HCT116 (cell line): ENCODE results near the gene HYAL4. TPM values are rescaled to one million over a fixed set of nuclear protein-coding genes. Genes with fewer than 3 reads are reported as not detected.

ENCODE experiments used
- ATAC-seq: fragments of 200-7000 bp; cut with Tn5 transposase; 2 replicates; pipeline ENCODE4 v1.9.1; 2020; ENCODE audit warnings: mild to moderate bottlenecking, moderate library complexity
- BruUV-seq: library from RNA; stranded (reverse); fragments of 400-500 nt; replicated peaks from 2 replicates; lab custom pipeline; 2021; lab: Mats Ljungman, UMichigan
- CTCF ChIA-PET: fragments of 300-600 bp; sonication (Branson Sonifier 250); formaldehyde crosslinking; loops from one replicate; lab custom pipeline; 2021; ENCODE audit warnings: antibody characterized with exemption; lab: Charles Lee
- POLR2A ChIA-PET: fragments of 300-600, 350-600 bp; sonication (Branson Sonifier 250); formaldehyde crosslinking; loops from one replicate; lab custom pipeline; 2021; ENCODE audit warnings: antibody characterized with exemption; lab: Charles Lee
- RAD21 ChIA-PET, 2 experiments: fragments of 300-600 bp; sonication (Branson Sonifier 250); formaldehyde crosslinking; loops; one replicate each; lab custom pipeline; 2023; ENCODE audit warnings: low total read pairs in 2 of 2; ENCODE audit not compliant: uncharacterized antibody in 2 of 2, unreplicated experiment in 2 of 2, low non-redundant PET in 1 of 2; lab: Charles Lee
- DNase-seq: peaks from one replicate; pipeline ENCODE4 v3.0.0-alpha.2; 2010; ENCODE audit warnings: low read depth, low spot score
- H2AFZ ChIP-seq: fragments of 200-600 bp; shearing (Covaris generic), sonication (generic); 2 replicates; pipeline ENCODE4 v1.6.1; 2017; ENCODE audit warnings: low read depth, mixed run types, mixed read lengths, antibody characterized with exemption, low read length; ENCODE audit not compliant: poor library complexity, severe bottlenecking
- H3K27ac ChIP-seq: 2 replicates; pipeline ENCODE4 v1.5.1; 2012; ENCODE audit warnings: low read depth, low read length
- H3K27me3 ChIP-seq: fragments of 200-600 bp; sonication (generic); 2 replicates; pipeline ENCODE4 v1.6.1; 2016; ENCODE audit warnings: mixed run types, low read length, mixed read lengths; ENCODE audit not compliant: insufficient read depth
- H3K36me3 ChIP-seq, 2 experiments: fragments of 200-500 bp in 1 of 2; fragments of 200-600 bp in 1 of 2; sonication (Bioruptor generic) in 1 of 2; sonication (generic) in 1 of 2; 2 replicates each; pipeline versions ENCODE4 v1.5.1 to v1.6.1; 2014 to 2016; ENCODE audit warnings: low read length in 2 of 2, inconsistent platforms in 1 of 2, mixed read lengths in 1 of 2, mixed run types in 1 of 2; ENCODE audit not compliant: insufficient read depth in 2 of 2, control insufficient read depth in 1 of 2
- H3K4me1 ChIP-seq, 2 experiments: fragments of 200-600 bp in 1 of 2; sonication (generic) in 1 of 2; 2 replicates each; pipeline versions ENCODE4 v1.5.1 to v1.6.1; 2012 to 2017; ENCODE audit warnings: low read length in 2 of 2, inconsistent platforms in 1 of 2, mild to moderate bottlenecking in 1 of 2, mixed read lengths in 1 of 2, mixed run types in 1 of 2, moderate library complexity in 1 of 2; ENCODE audit not compliant: insufficient read depth in 2 of 2, control insufficient read depth in 1 of 2
- H3K4me2 ChIP-seq: fragments of 200-600 bp; sonication (generic); 2 replicates; pipeline ENCODE4 v1.6.1; 2017; ENCODE audit warnings: mixed run types, low read length, mixed read lengths
- H3K4me3 ChIP-seq, 2 experiments: fragments of 200-600 bp in 1 of 2; sonication (generic) in 1 of 2; replicated peaks in 1 of 2; 2 replicates each; pipeline ENCODE4 v1.5.1; 2011 to 2016; ENCODE audit warnings: low read length in 2 of 2, control low read depth in 1 of 2, low read depth in 1 of 2, mild to moderate bottlenecking in 1 of 2, mixed read lengths in 1 of 2, mixed run types in 1 of 2
- H3K79me2 ChIP-seq: fragments of 200-600 bp; sonication (generic); 2 replicates; pipeline ENCODE4 v1.6.1; 2017; ENCODE audit warnings: mild to moderate bottlenecking, mixed run types, low read length, moderate library complexity, mixed read lengths; ENCODE audit not compliant: insufficient read depth
- H3K9ac ChIP-seq: fragments of 200-600 bp; sonication (generic); 2 replicates; pipeline ENCODE4 v1.6.1; 2016; ENCODE audit warnings: low read length, mixed read lengths
- H3K9me2 ChIP-seq: fragments of 200-600 bp; sonication (generic), shearing (Covaris generic); 2 replicates; pipeline ENCODE4 v1.6.1; 2017; ENCODE audit warnings: mixed run types, mild to moderate bottlenecking, moderate library complexity; ENCODE audit not compliant: insufficient read depth
- H3K9me3 ChIP-seq, 2 experiments: fragments of 200-500 bp in 1 of 2; fragments of 200-600 bp in 1 of 2; sonication (Bioruptor generic) in 1 of 2; sonication (generic) in 1 of 2; 2 replicates each; pipeline ENCODE4 v1.6.1; 2014 to 2017; ENCODE audit warnings: low read length in 2 of 2, mixed read lengths in 2 of 2, inconsistent platforms in 1 of 2, low read depth in 1 of 2, mild to moderate bottlenecking in 1 of 2, mixed run types in 1 of 2, moderate library complexity in 1 of 2; ENCODE audit not compliant: control insufficient read depth in 1 of 2, insufficient read depth in 1 of 2
- H4K20me1 ChIP-seq: fragments of 200-600 bp; sonication (generic), shearing (Covaris generic); 2 replicates; pipeline ENCODE4 v1.6.1; 2017; ENCODE audit warnings: mixed run types, mild to moderate bottlenecking, moderate library complexity; ENCODE audit not compliant: insufficient read depth
- CBX3 ChIP-seq: IDR thresholded peaks from 2 replicates; pipeline ENCODE4 v1.6.1; 2012; ENCODE audit warnings: low read depth
- CEBPB ChIP-seq: IDR thresholded peaks from 2 replicates; pipeline ENCODE4 v1.6.1; 2012; ENCODE audit warnings: low read depth
- ELF1 ChIP-seq: IDR thresholded peaks from 2 replicates; pipeline ENCODE4 v1.6.1; 2012; ENCODE audit warnings: low read depth, borderline replicate concordance
- EZH2 ChIP-seq: fragments of 200-600 bp; sonication (generic); IDR thresholded peaks from 2 replicates; pipeline ENCODE4 v1.6.1; 2017; ENCODE audit warnings: antibody characterized with exemption, mixed run types
- EZH2phosphoT487 ChIP-seq: fragments of 200-600 bp; IDR thresholded peaks from 2 replicates; pipeline ENCODE4 v1.6.1; 2018; ENCODE audit warnings: antibody characterized with exemption, borderline replicate concordance
- FOSL1 ChIP-seq: IDR thresholded peaks from 2 replicates; pipeline ENCODE4 v1.6.1; 2012; ENCODE audit warnings: low read depth
- JUND ChIP-seq: IDR thresholded peaks from 2 replicates; pipeline ENCODE4 v1.6.1; 2012
- POLR2AphosphoS5 ChIP-seq: IDR thresholded peaks from 2 replicates; pipeline ENCODE4 v1.6.1; 2011; ENCODE audit warnings: mild to moderate bottlenecking, low read depth, low read length, moderate library complexity
- RAD21 ChIP-seq: IDR thresholded peaks from 2 replicates; pipeline ENCODE4 v1.6.1; 2012; ENCODE audit warnings: low read depth, mild to moderate bottlenecking
- SIN3A ChIP-seq: IDR thresholded peaks from 2 replicates; pipeline ENCODE4 v1.6.1; 2012; ENCODE audit warnings: low read depth
- SP1 ChIP-seq: IDR thresholded peaks from 2 replicates; pipeline ENCODE4 v1.6.1; 2012; ENCODE audit warnings: low read depth
- TCF7L2 ChIP-seq: IDR thresholded peaks from 2 replicates; pipeline ENCODE4 v1.7.0; 2011; ENCODE audit warnings: borderline replicate concordance, inconsistent platforms; ENCODE audit not compliant: insufficient read depth, insufficient read length; ENCODE audit errors: extremely low read depth
- YY1 ChIP-seq: IDR thresholded peaks from 2 replicates; pipeline ENCODE4 v1.6.1; 2011; ENCODE audit warnings: low read length, low read depth, moderate library complexity, mild to moderate bottlenecking; ENCODE audit not compliant: insufficient replicate concordance; ENCODE audit errors: extremely low read depth
- ZBTB33 ChIP-seq: IDR thresholded peaks from 2 replicates; pipeline ENCODE4 v1.6.1; 2011; ENCODE audit warnings: mild to moderate bottlenecking, low read length, moderate library complexity; ENCODE audit not compliant: insufficient replicate concordance; ENCODE audit errors: extremely low read depth
- ZFX ChIP-seq: fragments of 450-650 bp; IDR thresholded peaks from 2 replicates; pipeline ENCODE4 v1.6.1; 2017
- ZNF274 ChIP-seq: fragments of 200-500 bp; sonication (Bioruptor generic); IDR thresholded peaks from 2 replicates; pipeline ENCODE4 v1.6.1; 2014; ENCODE audit warnings: mild to moderate bottlenecking, low read depth, low read length, inconsistent platforms
- intact Hi-C: fragments of 100-400 bp; cut with micrococcal nuclease; formaldehyde crosslinking; loops from 2 replicates; pipeline ENCODE4 v1.10.0; 2022
- total RNA-seq: library from RNA; stranded (reverse); gene quantifications from one replicate; pipeline ENCODE4 v1.2.1, GENCODE V29; 2021; ENCODE audit not compliant: unreplicated experiment
- TF ChIP-seq, protein P1 (sequence below), 3 experiments: fragments of 200-600 bp in 1 of 3; sonication (generic) in 1 of 3; IDR thresholded peaks in 2 of 3; conservative IDR thresholded peaks in 1 of 3; 2 replicates each; pipeline ENCODE4 v1.5.1; 2012 to 2017; ENCODE audit warnings: low read depth in 2 of 3, low read length in 2 of 3, antibody characterized with exemption in 1 of 3, borderline replicate concordance in 1 of 3, control low read depth in 1 of 3, mild to moderate bottlenecking in 1 of 3, mixed read lengths in 1 of 3, mixed run types in 1 of 3, moderate library complexity in 1 of 3; ENCODE audit not compliant: insufficient read depth in 1 of 3
- TF ChIP-seq, protein P2 (sequence below): IDR thresholded peaks from 2 replicates; pipeline ENCODE4 v1.6.1; 2012

Gene HYAL4
- total RNA-seq, 1 experiment from 2014 or later: not detected

- no peaks in the 10 kb centered on the region for H3K79me2 ChIP-seq
- H2AFZ ChIP-seq: no peak overlapping the region
- H3K27me3 ChIP-seq: no peaks in the 10 kb centered on the region
- no peak overlapping the region for H3K4me3 ChIP-seq
- ChIA-PET POLR2A (no interaction called here), CTCF (no interaction called here), RAD21 (no interaction called here)
- H3K9me3 ChIP-seq: peaks cover 0 to 4% of the 10 kb centered on the region in 2 experiments; a peak in 1 of 4 replicates
- no peak overlapping the region for H3K9ac ChIP-seq
- TF ChIP-seq SIN3A: no peak
- no peaks in the 10 kb centered on the region for H3K9me2 ChIP-seq
- H3K4me1 ChIP-seq: no peaks in the 10 kb centered on the region
- DNase-seq (no peak), ATAC-seq (no peak)
- intact Hi-C loops: no loop called here
- no peaks in the 10 kb centered on the region for H3K36me3 ChIP-seq
- H3K4me2 ChIP-seq: no peak overlapping the region
- no TSS peak for BruUV-seq
- no peaks in the 10 kb centered on the region for H4K20me1 ChIP-seq
- no peak overlapping the region for H3K27ac ChIP-seq
Observed at GRCh38 chr7:123809471-123809870, 35.5 kb upstream of the HYAL4 start.

GRCh38 chr7:123811056-123811455 lies 33.9 kb upstream of the HYAL4 start:
- POLR2A ChIA-PET: no interaction called here
- BruUV-seq: no TSS peak
- CTCF ChIA-PET: no interaction called here
- TF ChIP-seq RAD21: no peak
- TF ChIP-seq, protein P1, sequence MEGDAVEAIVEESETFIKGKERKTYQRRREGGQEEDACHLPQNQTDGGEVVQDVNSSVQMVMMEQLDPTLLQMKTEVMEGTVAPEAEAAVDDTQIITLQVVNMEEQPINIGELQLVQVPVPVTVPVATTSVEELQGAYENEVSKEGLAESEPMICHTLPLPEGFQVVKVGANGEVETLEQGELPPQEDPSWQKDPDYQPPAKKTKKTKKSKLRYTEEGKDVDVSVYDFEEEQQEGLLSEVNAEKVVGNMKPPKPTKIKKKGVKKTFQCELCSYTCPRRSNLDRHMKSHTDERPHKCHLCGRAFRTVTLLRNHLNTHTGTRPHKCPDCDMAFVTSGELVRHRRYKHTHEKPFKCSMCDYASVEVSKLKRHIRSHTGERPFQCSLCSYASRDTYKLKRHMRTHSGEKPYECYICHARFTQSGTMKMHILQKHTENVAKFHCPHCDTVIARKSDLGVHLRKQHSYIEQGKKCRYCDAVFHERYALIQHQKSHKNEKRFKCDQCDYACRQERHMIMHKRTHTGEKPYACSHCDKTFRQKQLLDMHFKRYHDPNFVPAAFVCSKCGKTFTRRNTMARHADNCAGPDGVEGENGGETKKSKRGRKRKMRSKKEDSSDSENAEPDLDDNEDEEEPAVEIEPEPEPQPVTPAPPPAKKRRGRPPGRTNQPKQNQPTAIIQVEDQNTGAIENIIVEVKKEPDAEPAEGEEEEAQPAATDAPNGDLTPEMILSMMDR (IDR thresholded peaks at IDR 0.05 in 2 of 3, conservative IDR thresholded peaks at IDR 0.05 in 1 of 3; ENCODE audit: borderline replicate concordance in 1 of 3, insufficient read depth in 1 of 3, low read depth in 2 of 3, low read length in 2 of 3): no peak
- no peak for TF ChIP-seq JUND
- no peak for TF ChIP-seq ZFX
- no peak for TF ChIP-seq SP1
- TF ChIP-seq EZH2phosphoT487: no peak
- no peak for TF ChIP-seq EZH2
- TF ChIP-seq CBX3: no peak
- TF ChIP-seq, protein P2, sequence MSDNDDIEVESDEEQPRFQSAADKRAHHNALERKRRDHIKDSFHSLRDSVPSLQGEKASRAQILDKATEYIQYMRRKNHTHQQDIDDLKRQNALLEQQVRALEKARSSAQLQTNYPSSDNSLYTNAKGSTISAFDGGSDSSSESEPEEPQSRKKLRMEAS: no peak
- TF ChIP-seq ZBTB33: no peak
- no peak for TF ChIP-seq FOSL1
- TF ChIP-seq TCF7L2: no peak
- TF ChIP-seq YY1: no peak
- TF ChIP-seq SIN3A: no peak
- no peak for TF ChIP-seq CEBPB
- no peak for TF ChIP-seq ZNF274
- no peak for TF ChIP-seq ELF1
- TF ChIP-seq POLR2AphosphoS5: no peak

More at GRCh38 chr7:123811056-123811455, 33.9 kb upstream of the HYAL4 start:
- RAD21 ChIA-PET: no interaction called here
- Histone ChIP-seq H3K27ac (no peak overlapping the region), H3K79me2 (no peaks in the 10 kb centered on the region), H3K36me3 (no peaks in the 10 kb centered on the region), H3K9me2 (no peaks in the 10 kb centered on the region), H3K4me1 (no peaks in the 10 kb centered on the region), H3K9ac (no peak overlapping the region), H2AFZ (peak overlapping the region; percentile 45), H3K4me2 (no peak overlapping the region), H3K4me3 (no peak overlapping the region), H3K27me3 (no peaks in the 10 kb centered on the region), H3K9me3 (peaks cover 0 to 4% of the 10 kb centered on the region in 2 experiments; a peak in 1 of 4 replicates), H4K20me1 (no peaks in the 10 kb centered on the region)
- ATAC-seq (no peak), DNase-seq (no peak)
- intact Hi-C loops: no loop called here
